ENCODE results near the gene HABP2. TPM values are rescaled to one million over a fixed set of nuclear protein-coding genes. Genes with fewer than 3 reads are reported as not detected.

The HABP2 gene
- total and polyA plus RNA-seq, 9 of the 15 experiments (the other 6 are each of a cell fraction or from before 2014, with no cell fraction given), result 0.09 TPM; not detected in 8

GRCh38 chr10:113522460-113522859, 30.4 kb upstream of the HABP2 start (continued):
- no peak for TF ChIP-seq CHD7 (IDR thresholded peaks at IDR 0.05; ENCODE audit: low read depth, low read length)
- TF ChIP-seq ZNF780A (CRISPR knock-in tag; IDR thresholded peaks at IDR 0.05), result no peak
- TF ChIP-seq ELF1 (tag; IDR thresholded peaks at IDR 0.05), result no peak
- TF ChIP-seq MLLT1 (IDR thresholded peaks at IDR 0.05), result peak in 1 of 2 experiments; percentile 95; a peak in 2 of 4 replicates
- no peak for TF ChIP-seq EP300 (IDR thresholded peaks at IDR 0.05; ENCODE audit: low read length)
- TF ChIP-seq PCBP2 (IDR thresholded peaks at IDR 0.05; ENCODE audit: low read depth, low read length, poor library complexity, severe bottlenecking), result no peak
- no peak for TF ChIP-seq ZNF561 (CRISPR knock-in tag; conservative IDR thresholded peaks at IDR 0.05)
- TF ChIP-seq ZMIZ1 (IDR thresholded peaks at IDR 0.05; ENCODE audit: low read depth in 2 of 2, low read length in 2 of 2), result peak in 1 of 2 experiments; percentile 73; a peak in 1 of 4 replicates
- TF ChIP-seq THAP12 (CRISPR knock-in tag; IDR thresholded peaks at IDR 0.05), result no peak
